CD4-positive, alpha-beta T cell treated with Interleukin-12 subunit alpha and Interleukin-12 subunit beta, for 1 hour (primary cell): ENCODE data around the gene FAM210B.
"Not testable (repeated sequence)": the region's sequence is repeated elsewhere in the genome, so short reads cannot be mapped to it uniquely, and the experiment has no call there.

ENCODE experiments used
- DNase-seq: peaks from one replicate; pipeline ENCODE4 v3.0.0-alpha.2; 2020

FAM210B gene

DNA sequence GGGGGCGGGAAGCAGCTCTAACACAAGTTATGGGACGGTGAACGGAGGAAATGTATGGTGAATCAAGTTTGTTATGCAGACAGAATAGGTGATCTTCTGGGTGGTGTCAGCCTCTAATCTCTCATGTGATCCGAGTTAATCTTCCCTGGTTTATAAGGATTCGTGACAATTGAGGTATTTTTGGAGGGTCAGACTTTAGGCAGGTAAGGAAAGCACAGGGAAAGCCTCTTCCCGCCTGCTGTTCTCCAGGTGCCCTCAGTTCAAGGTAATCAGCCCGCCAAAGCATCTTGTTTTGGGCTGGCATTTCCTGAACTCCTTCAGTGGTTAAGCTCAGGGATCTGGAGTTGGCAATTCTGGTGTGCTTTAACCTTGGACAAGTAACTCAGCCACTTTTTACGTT is 34.9 kb downstream of the FAM210B start:
- DNase-seq, result no peak

DNA sequence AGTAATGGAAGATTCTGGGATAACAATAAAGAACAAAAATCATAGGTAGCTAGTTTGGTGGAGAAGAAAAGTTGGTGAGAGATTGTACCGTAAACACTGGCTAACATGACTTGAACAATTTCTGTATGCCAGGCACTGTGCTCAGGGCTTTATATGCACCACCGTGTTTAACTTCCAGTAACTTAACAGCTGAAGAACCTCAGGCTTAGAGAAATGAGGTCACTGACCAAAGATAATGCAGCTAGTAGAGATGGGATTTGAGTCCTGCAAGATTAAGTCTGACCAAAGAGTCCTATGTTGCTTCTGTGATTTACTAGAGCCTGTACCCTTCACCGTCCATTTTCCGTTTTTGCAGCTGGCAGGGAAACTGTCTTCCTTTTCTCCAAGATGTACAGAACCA is 36.4 kb downstream of the FAM210B start:
- no peak for DNase-seq

DNA sequence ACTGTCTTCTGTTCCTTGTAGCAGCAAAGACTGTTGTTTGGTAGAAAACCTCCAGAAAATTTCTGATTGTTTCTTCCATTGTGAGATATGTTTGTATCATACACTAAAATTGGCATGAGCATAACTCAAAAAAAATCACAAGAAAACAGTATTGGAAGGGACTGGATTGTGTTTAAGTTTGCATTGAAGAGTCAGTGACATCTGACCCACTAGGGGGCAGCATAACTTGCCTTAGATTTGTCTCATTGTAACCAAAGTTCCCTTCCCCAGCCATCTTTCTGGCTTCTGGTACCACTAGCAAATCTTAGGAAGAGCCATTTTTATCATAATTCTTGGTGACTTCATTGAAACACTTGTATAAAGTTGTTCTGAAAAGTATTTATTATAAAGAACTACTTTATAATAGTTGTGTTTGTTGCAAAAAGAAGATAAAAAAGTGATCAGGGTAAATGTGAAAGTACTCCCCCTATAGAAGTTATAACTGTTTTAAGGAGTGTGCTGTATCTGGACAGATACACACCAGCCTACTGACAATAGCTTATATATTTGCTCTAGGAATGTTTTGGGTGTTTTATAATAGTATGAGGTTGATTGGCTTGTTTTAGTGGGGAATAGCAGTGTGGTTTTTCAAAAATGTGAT is 41.3 kb downstream of the FAM210B start:
- DNase-seq, result peak; percentile 81

DNA sequence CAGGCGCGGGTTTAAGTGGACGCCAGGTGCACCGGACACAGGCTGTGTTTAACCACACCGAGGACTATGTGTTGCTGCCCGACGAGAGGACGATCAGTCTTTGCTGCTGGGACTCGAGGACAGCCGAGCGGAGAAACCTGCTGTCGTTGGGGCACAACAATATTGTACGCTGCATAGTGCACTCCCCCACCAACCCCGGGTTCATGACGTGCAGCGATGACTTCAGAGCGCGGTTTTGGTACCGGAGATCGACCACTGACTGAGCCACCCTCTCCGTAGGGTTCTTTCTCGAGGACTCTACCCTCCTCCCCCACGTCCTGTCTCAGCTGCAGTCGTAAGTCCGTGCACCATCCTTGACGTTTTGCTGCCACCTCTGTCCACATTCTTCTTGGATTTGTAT is 44.7 kb downstream of the FAM210B start:
- no peak for DNase-seq

DNA sequence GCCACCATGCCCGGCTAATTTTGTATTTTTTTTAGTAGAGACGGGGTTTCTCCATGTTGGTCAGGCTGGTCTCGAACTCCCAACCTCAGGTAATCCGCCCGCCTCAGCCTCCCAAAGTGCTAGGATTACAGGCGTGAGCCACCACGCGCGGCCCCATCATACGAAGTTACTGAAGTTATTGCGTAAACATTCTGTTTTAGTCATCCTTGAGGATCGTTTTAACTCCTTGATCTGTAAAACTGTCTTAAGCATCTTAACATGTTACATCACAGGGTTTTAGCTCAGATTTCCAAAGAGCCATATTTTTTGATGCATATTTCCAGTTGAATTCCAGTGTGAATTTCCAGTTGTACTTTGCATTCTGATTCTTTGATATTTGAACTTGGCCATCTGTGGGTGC is 46.6 kb downstream of the FAM210B start:
- not testable (repeated sequence) for DNase-seq

DNA sequence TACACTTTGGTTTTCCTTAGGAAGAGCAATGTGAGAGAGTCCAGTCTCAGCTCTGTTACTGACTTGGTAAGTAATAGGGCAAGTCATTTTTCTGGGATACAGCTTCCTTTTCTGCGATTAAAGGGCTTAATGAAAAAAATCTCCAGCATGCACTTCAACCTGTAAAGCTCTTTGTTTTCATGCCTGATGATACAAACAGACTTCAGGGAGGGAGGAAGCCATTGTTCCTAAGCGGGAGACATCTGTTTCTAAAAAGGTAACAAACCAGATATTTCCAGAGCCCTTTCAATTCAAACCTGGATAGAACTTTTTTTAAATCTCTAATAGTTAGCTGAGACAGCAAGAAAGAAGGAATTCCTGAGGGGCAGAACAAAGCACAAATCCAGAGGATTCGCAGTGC is 48.1 kb downstream of the FAM210B start:
- DNase-seq, result no peak

DNA sequence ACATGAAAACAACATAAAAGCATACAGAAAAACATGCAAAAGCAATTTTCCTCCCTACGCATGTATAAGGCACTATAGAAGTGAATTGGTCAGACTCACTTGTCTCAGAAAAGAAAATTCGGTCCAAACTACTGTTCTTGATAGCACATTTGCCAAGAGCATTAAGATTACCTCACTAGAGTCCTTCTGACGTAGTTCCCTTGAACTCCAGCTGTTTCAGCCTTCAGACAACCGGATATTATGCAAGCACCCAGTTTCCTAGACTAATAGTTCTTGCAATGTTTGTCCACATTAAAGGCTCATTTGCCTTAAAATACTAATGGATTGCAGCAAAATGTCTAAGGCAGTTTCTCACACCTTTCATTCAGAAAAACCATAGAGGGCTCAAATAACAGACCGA is 50.7 kb downstream of the FAM210B start:
- DNase-seq, result no peak

DNA sequence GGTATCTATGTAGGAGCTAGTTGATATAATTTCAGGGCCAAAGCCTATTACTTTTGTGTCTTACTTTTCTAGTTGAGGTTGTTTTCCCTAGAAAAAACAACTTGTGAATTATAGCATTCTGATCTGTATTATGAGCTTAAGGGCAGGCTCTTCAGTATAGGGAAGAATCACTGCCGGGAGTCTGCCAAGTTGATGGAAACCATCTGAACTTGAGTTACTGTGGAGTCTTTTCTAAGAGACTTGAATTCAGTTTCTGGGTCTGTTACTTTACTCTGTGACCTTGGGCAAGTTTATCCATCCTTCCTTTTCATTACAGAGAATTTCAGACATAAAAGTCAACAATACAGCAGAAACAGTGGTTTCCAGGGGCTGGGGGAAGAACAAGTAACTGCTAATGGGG is 51.2 kb downstream of the FAM210B start:
- DNase-seq, result no peak

DNA sequence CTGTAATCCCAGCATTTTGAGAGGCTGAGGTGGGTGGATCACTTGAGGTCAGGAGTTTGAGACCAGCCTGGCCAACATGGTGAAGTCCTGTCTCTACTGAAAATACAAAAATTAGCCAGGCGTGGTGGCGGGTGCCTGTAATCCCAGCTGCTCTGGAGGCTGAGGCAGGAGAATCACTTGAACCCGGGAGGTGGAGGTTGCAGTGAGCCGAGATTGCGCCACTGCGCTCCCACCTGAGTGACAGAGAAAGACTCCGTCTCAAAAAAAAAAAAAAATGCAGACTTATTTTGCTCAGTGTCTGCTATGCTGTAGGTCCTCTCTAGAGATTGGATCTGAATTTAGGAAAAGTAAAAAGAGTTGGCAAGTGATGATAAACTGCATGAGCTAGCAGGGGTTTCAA is 52.5 kb downstream of the FAM210B start:
- not testable (repeated sequence) for DNase-seq

DNA sequence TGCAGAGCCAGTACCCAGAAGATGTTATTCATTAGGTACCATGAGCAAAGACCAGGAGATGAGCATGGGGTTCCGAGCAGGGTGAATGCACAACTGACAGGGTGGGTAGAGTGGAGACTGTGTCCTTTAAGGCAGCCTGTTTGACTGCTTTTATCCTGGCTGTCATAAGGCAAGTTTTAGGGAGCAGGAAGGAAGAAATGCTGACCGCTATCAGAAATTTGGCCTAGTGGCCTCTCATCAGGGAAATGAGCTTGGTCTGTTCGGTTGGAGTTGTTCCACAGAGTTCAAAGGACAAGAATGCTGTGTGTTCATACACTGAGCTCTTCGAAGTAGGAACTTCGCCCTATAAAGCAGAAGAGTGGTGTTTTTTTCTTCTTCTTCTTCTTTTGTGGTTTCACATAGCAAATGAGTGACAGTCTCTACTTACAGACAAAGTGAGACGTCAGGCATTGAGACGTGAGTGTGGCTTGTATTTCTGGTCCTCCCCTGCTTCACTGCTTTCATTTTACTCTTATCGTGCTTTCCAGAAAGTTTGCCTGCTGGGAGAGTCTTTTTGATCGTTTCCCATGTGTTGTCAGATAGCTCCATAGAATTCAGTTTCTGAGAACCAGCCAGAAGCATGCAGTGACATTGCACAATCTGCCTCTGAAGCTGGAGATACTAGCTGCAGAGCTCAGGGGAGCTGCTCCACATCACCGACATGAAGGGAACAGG is 53.1 kb downstream of the FAM210B start, which contains the start of gene CASS4:
Gene CASS4, plus strand, starts transcription at position 502 of the 714 bp plus-strand sequence. Its CDS starts 199 bp downstream, at position 701.
- DNase-seq, result peak; percentile 59

DNA sequence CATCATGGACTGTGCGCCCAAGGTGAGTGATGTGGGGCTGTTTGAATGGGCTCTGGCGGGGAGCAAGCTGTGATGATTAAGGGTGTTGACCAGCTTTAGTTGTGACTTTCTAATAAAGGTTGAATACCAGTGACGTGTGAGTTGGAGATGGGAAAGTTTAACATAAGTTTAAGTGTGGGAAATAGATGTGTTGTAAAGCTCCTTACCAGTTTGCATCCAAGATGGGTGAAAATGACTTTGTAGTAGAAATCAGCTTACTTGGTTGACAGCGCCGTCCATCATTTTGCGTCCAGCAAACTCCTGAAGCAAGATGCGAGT is 53.7 kb downstream of the FAM210B start:
- no peak for DNase-seq

DNA sequence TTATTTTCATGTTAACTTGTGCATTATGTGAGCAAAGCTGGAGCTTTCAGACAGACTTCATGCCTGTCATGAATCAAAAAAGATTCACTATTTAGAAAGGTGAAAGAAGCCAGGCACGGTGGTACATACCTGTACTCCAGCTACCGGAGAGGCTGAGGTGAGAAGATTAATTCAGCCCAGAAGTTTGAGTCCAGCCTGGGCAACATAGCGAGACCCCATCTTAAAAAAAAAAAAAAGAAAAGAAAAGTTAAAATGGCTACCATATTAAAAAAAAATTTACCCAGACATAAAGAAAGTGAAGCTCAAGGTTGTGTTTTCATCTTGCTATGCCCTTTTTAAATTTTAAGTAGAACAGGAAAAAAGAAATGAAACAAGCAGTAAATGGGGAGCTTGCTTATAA is 54.2 kb downstream of the FAM210B start:
- no peak for DNase-seq

DNA sequence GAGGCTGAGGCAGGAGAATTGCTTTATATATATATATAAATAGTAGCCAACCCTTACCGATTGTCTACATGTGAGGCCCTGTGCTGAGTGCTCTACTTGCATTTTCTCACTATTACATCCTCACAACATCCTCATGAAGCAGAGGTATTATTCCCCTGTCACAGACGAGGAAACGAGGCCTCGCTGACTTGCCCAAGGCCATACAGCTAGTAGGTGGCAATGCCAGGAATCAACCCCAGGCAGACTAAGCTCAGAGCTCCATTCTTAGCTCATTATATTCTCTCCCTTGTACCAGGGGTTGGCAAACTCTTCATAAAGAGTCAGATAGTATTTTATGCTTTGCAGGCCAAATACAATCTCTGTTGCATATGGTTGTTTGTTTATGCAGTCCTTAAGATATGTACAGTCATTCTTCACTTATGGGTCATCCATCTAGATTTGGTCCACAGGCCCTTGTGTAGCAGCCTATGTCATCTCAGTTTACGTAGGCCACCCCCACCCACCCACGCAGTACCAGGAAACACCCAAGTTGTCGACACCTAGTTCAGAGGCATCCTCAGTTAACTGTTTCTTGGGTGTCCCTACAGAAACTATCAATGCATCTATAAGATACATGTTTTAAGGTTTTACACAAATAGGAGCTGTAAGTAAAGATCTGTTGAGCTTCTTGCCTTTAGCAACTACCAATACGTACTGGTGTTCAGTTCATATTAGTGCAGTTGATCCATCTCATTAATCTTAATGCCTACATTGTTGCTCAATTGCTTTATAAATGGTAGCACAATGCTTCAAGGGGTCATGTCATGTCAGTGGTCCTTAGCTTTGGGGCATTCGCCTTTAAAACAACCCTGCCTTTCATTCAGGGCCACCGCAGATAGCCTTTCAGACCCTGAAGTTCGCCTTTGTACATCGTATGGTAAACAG is 56.3 kb downstream of the FAM210B start:
- peak; percentile 53 for DNase-seq

DNA sequence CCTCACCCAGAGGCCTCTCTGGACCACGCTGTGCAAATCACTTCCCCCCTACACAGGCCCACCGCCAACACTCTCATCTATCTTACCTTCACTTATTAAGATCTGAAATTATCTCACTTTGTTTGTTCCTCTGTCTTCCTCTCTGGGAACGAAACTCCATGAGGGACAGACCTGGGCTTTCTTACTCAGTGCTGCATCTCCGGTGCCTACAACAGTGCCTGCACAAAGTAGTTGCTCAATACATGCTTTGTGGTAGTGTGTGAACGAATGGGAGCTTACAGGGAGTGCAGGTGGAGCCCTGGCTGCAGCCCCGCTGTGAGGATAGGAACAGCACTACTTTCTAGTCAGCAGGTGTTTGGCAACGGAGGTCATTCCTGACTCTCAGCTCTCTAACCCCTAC is 58.6 kb downstream of the FAM210B start:
- no peak for DNase-seq

DNA sequence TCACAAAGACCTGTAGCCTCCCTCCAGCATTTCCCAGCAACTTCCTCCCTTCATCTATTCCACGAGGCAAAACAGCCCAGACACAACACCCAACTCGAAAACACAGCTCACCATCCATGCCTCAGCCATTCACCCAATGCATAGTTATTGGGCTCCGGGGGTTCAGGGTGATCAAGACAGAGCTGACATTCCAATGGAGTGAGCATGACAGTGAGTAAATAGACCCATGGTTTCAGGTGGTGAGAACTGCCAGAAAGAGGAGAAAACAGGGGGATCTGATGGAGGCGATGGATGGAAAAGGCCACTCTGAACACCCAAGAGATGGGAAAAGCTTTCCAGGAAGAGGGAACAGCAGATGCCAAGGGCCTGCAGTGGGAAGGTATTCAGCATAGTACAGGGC is 59.1 kb downstream of the FAM210B start:
- no peak for DNase-seq
